ENCODE data around the gene PTPRE. TPM values are rescaled to one million over a fixed set of nuclear protein-coding genes. Genes with fewer than 3 reads are reported as not detected.
A peak's percentile ranks its signal among the peaks of the same experiment; 100 is the strongest.

The PTPRE gene
- total RNA-seq, 1 experiment from 2014 or later: 0.70 TPM

DNA sequence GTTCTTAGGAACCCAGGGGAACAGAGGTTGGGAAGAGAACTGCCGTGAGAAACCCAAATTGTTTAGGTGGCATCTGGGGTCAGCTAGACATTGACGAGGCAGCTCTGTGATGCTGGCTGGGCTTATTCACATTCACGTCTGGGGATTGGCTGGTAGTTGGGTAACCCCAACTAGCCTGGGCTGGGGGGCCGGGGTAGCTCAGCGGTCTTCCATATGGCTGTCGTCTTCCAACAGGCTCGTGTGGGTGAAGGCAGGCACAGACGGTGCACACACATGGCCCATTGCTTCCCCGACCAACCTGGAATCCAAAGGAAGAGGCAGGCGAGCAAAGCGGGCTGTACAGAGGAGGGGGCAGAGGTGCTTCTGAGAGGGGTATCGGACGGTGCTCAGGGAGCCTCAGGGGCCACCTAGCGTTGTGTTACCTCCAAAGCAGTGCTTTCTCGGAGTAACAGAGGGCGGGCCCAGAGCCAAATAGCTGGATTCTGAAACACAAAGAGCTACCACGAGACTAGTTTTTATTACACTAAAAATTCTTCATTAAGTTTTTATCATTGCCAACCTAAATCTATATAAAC is 184.8 kb downstream of the PTPRE start:
- Mint-ChIP-seq H3K27me3 (ENCODE audit: low read depth) (no peaks in the 10 kb centered on the region; the same call in none of the 2 replicates), H3K4me3 (no peak overlapping the region), H3K36me3 (ENCODE audit: insufficient read depth in 1 of 3, low read depth in 3 of 3) (peaks cover 1 to 2% (median 1%) of the 10 kb centered on the region in 3 experiments; a peak in 4 of 7 replicates), H3K9me3 (no peaks in the 10 kb centered on the region), H3K27ac (peak overlapping the region in 1 of 3 experiments; percentile 44; a peak in 1 of 7 replicates), H3K4me1 (peaks cover 21 to 24% of the 10 kb centered on the region in 2 experiments)
- no peak overlapping the region for H3K18ac ChIP-seq (ENCODE audit: insufficient read length, low read depth, low read length)
- no peak overlapping the region for H3K4ac ChIP-seq (ENCODE audit: low read depth, low read length)
- no peak overlapping the region for H2AK5ac ChIP-seq (ENCODE audit: insufficient read length, low read length)
- no peak overlapping the region for H4K5ac ChIP-seq (ENCODE audit: insufficient read length, low read depth, low read length)
- no peak overlapping the region for H2BK15ac ChIP-seq (ENCODE audit: low read depth, low read length)
- H3K4me2 ChIP-seq (ENCODE audit: insufficient read depth, insufficient read length, low read length): no peak overlapping the region
- no peak overlapping the region for H2AFZ ChIP-seq (ENCODE audit: low read length)
- no peaks in the 10 kb centered on the region for H3K9me3 ChIP-seq (ENCODE audit: control insufficient read depth, low read depth, low read length)
- no peak overlapping the region for H3K23ac ChIP-seq (ENCODE audit: insufficient read length, low read depth, low read length)
- no peak overlapping the region for H3K14ac ChIP-seq (ENCODE audit: insufficient read depth, low read length)
- H3K9ac ChIP-seq (ENCODE audit: extremely low read depth, insufficient read length, low read length): no peak overlapping the region
- DNase-seq: peak; percentile 80
- no peak overlapping the region for H2BK5ac ChIP-seq (ENCODE audit: insufficient read length, low read length)
- H3T11ph ChIP-seq (ENCODE audit: low read length): no peak overlapping the region
- no peaks in the 10 kb centered on the region for H3K79me2 ChIP-seq (ENCODE audit: insufficient read depth, low read length)
- no peak overlapping the region for H4K8ac ChIP-seq (replicated peaks; ENCODE audit: insufficient read length, low read depth, low read length)
- H2BK20ac ChIP-seq (ENCODE audit: low read depth, low read length, poor library complexity, severe bottlenecking): no peak overlapping the region
- H3K4me1 ChIP-seq (ENCODE audit: insufficient read depth, low read length): no peaks in the 10 kb centered on the region
- H3K27ac ChIP-seq (ENCODE audit: insufficient read length, low read depth, low read length): no peak overlapping the region
- H3K79me1 ChIP-seq (ENCODE audit: insufficient read depth, low read depth, low read length, poor library complexity, severe bottlenecking): no peaks in the 10 kb centered on the region
- TF ChIP-seq, protein P1, sequence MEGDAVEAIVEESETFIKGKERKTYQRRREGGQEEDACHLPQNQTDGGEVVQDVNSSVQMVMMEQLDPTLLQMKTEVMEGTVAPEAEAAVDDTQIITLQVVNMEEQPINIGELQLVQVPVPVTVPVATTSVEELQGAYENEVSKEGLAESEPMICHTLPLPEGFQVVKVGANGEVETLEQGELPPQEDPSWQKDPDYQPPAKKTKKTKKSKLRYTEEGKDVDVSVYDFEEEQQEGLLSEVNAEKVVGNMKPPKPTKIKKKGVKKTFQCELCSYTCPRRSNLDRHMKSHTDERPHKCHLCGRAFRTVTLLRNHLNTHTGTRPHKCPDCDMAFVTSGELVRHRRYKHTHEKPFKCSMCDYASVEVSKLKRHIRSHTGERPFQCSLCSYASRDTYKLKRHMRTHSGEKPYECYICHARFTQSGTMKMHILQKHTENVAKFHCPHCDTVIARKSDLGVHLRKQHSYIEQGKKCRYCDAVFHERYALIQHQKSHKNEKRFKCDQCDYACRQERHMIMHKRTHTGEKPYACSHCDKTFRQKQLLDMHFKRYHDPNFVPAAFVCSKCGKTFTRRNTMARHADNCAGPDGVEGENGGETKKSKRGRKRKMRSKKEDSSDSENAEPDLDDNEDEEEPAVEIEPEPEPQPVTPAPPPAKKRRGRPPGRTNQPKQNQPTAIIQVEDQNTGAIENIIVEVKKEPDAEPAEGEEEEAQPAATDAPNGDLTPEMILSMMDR (conservative IDR thresholded peaks at IDR 0.05): peak; percentile 68
- no CpG with 5 or more reads among the region's 17 CpGs for WGBS (ENCODE audit: extremely low coverage, insufficient read length, low lambda C conversion rate)
- H4K91ac ChIP-seq (ENCODE audit: insufficient read length, low read depth, low read length): no peak overlapping the region
- H2BK120ac ChIP-seq (ENCODE audit: low read depth, low read length, poor library complexity, severe bottlenecking): no peak overlapping the region
- H3K27me3 ChIP-seq (ENCODE audit: insufficient read depth, low read length): no peaks in the 10 kb centered on the region
- no peak overlapping the region for H3K56ac ChIP-seq (ENCODE audit: insufficient read length, low read depth, low read length)
- H3K23me2 ChIP-seq (ENCODE audit: insufficient read length, low read depth, low read length, poor library complexity, severe bottlenecking): no peaks in the 10 kb centered on the region
- H2BK12ac ChIP-seq (ENCODE audit: insufficient read length, low read depth, low read length): no peak overlapping the region
- no peaks in the 10 kb centered on the region for H4K20me1 ChIP-seq (ENCODE audit: control insufficient read depth, insufficient read depth, insufficient read length)

Measured in H9 (cell line).